ENCODE data around the gene PI4K2A. TPM values are rescaled to one million over a fixed set of nuclear protein-coding genes. Genes with fewer than 3 reads are reported as not detected.

Gene PI4K2A
- total RNA-seq, 2 experiments from 2014 or later: 9.3 to 10.9 TPM

DNA sequence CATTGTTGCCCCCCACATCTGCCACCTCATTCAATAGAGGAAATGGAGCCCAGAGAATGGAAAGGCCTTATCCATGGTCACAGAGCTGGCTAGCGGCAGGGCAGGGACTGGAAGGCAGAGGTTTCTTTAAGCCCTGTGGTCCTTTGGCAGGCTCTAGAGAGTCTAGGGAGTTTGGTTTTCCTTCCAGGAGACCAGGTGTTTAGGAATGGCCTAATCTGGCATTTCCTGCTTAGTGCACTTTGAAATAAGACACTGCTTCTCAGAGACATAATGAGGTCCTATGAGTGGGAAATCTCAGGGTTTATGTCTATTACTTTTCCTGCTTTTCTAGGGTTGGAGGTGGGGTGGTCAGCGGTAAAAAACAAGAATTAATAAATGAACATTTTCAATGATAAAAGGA, 79.1 kb downstream of the PI4K2A start:
- Mint-ChIP-seq H3K27me3 (peaks cover 12% of the 10 kb centered on the region), H3K27ac (no peak overlapping the region)
- ATAC-seq (ENCODE audit: low read depth): no peak

GRCh38 chr10:97721871-97722780, 81.7 kb downstream of the PI4K2A start:
- DNase-seq (no peak), ATAC-seq (ENCODE audit: low read depth) (no peak)
- POLR2A ChIA-PET: interaction anchor here (0.6 kb wide), 1 partner anchor 185 kb away, joined by 3 read pairs; no protein-coding TSS in a partner anchor
- H3K4me1 Mint-ChIP-seq: no peaks in the 10 kb centered on the region
- H3K27ac Mint-ChIP-seq: no peak overlapping the region
- H3K4me3 Mint-ChIP-seq: no peak overlapping the region
- no peaks in the 10 kb centered on the region for H3K36me3 Mint-ChIP-seq
- peaks cover 16% of the 10 kb centered on the region for H3K27me3 Mint-ChIP-seq
- H3K9me3 Mint-ChIP-seq: no peaks in the 10 kb centered on the region

More for the DNA sequence above, 79.1 kb downstream of the PI4K2A start:
- Mint-ChIP-seq H3K9me3 (no peaks in the 10 kb centered on the region), H3K36me3 (no peaks in the 10 kb centered on the region), H3K4me3 (no peak overlapping the region), H3K4me1 (no peaks in the 10 kb centered on the region)
- POLR2A ChIA-PET: no interaction called here
- no peak for DNase-seq

GRCh38 chr10:97723001-97723400, 82.5 kb downstream of the PI4K2A start:
- peaks cover 19% of the 10 kb centered on the region for H3K27me3 Mint-ChIP-seq
- POLR2A ChIA-PET: no interaction called here
- H3K36me3 Mint-ChIP-seq: no peaks in the 10 kb centered on the region
- H3K4me1 Mint-ChIP-seq: no peaks in the 10 kb centered on the region
- H3K27ac Mint-ChIP-seq: no peak overlapping the region
- no peak for ATAC-seq (ENCODE audit: low read depth)
- H3K9me3 Mint-ChIP-seq: no peaks in the 10 kb centered on the region
- DNase-seq: no peak
- H3K4me3 Mint-ChIP-seq: no peak overlapping the region

DNA sequence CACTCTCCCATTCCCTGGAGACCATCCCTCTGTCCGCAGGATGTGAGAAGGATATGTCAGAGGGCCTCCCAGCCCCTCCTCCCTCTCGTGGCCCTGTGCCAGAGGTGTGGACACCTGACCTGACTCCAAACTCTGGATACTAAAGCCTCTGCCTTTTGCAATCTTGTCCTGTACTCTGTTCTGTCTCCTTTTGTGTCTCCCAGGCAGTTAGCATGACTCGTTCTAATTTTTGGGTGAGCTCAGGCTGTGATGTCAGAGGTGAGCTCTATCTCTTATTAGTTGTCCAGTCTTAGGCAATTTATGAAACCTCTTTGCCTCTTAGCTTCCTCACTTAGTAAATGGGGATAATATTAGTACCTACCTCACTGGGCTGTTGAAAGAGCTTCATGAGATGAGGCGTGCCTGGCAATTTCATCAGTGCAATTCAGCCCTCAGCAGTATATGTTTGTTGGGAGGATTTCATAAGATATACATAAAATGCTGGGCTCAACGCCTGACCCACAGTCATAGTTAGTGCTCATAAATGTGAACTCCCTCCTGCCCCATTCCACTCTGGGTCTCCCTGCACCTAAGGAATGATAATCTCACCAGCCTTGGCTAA, 84.0 kb downstream of the PI4K2A start:
- Mint-ChIP-seq H3K27ac (no peak overlapping the region), H3K36me3 (no peaks in the 10 kb centered on the region), H3K9me3 (no peaks in the 10 kb centered on the region), H3K4me1 (peaks cover 1% of the 10 kb centered on the region), H3K27me3 (peaks cover 20% of the 10 kb centered on the region), H3K4me3 (no peak overlapping the region)
- POLR2A ChIA-PET: no interaction called here
- ATAC-seq (ENCODE audit: low read depth) (no peak), DNase-seq (no peak)

Other genes with a start within 250 kb of the PI4K2A start
- gene RRP12, start 239.3 kb upstream of the PI4K2A start, total RNA-seq: 10 to 100 TPM; 20.5 to 23.8 TPM
- gene PGAM1, start 214.5 kb upstream of the PI4K2A start, total RNA-seq: 100 to 1,000 TPM; 288 to 298 TPM
- 10 to 100 TPM; 46.5 to 47.9 TPM for gene EXOSC1, start 194.7 kb upstream of the PI4K2A start, total RNA-seq
- 10 to 100 TPM; 23.3 to 29.6 TPM for gene ZDHHC16, start 194.5 kb upstream of the PI4K2A start, total RNA-seq
- gene MMS19, start 142.2 kb upstream of the PI4K2A start, total RNA-seq: 10 to 100 TPM; 87.9 to 89.7 TPM
- 1 to 10 TPM; 1.1 to 1.4 TPM for gene UBTD1, start 141.7 kb upstream of the PI4K2A start, total RNA-seq
- gene ANKRD2, start 67.9 kb upstream of the PI4K2A start, total RNA-seq: under 1 TPM in 1 of 2 experiments, not detected in 1; 0.23 TPM
- gene HOGA1, start 56.3 kb upstream of the PI4K2A start, total RNA-seq: not detected
- not detected for gene C10orf62, start 51.0 kb upstream of the PI4K2A start, total RNA-seq
- 1 to 10 TPM; 1.7 to 2.2 TPM for gene MORN4, start 7.2 kb upstream of the PI4K2A start, total RNA-seq
- gene AVPI1, start 46.6 kb downstream of the PI4K2A start, total RNA-seq: 1 to 10 TPM; 2.4 to 2.9 TPM
- gene MARVELD1, start 73.1 kb downstream of the PI4K2A start, total RNA-seq: 1 to 10 TPM; 2.6 to 3.3 TPM
- gene ZFYVE27, start 96.5 kb downstream of the PI4K2A start, total RNA-seq: 10 to 100 TPM; 36.9 to 43.4 TPM
- under 1 TPM; 0.22 to 0.23 TPM for gene SFRP5, start 131.3 kb downstream of the PI4K2A start, total RNA-seq
- 10 to 100 TPM; 10.8 to 12.0 TPM for gene GOLGA7B, start 209.2 kb downstream of the PI4K2A start, total RNA-seq